ENCODE results near the gene BCL7A.
"Not testable (repeated sequence)": the region's sequence is repeated elsewhere in the genome, so short reads cannot be mapped to it uniquely, and the experiment has no call there.

BCL7A gene

GRCh38 chr12:122097927-122098756, 76.5 kb downstream of the BCL7A start:
- DNase-seq (ENCODE audit: low read depth) = peak; percentile 62
- H3K4me3 ChIP-seq (ENCODE audit: low read length) = no peak overlapping the region
- no peak for TF ChIP-seq CTCF (conservative IDR thresholded peaks at IDR 0.05; ENCODE audit: low read length)

- no peak for TF ChIP-seq CTCF (conservative IDR thresholded peaks at IDR 0.05; ENCODE audit: low read length)
- DNase-seq (ENCODE audit: low read depth) = no peak
- no peak overlapping the region for H3K4me3 ChIP-seq (ENCODE audit: low read length)
Measured at GRCh38 chr12:122099280-122099749, 77.6 kb downstream of the BCL7A start.

GRCh38 chr12:122099856-122100255, 78.2 kb downstream of the BCL7A start:
- no peak for DNase-seq (ENCODE audit: low read depth)
- no peak overlapping the region for H3K4me3 ChIP-seq (ENCODE audit: low read length)
- no peak for TF ChIP-seq CTCF (conservative IDR thresholded peaks at IDR 0.05; ENCODE audit: low read length)

- H3K4me3 ChIP-seq (ENCODE audit: low read length) = no peak overlapping the region
- no peak for TF ChIP-seq CTCF (conservative IDR thresholded peaks at IDR 0.05; ENCODE audit: low read length)
- no peak for DNase-seq (ENCODE audit: low read depth)
Measured at GRCh38 chr12:122100568-122100967, 78.9 kb downstream of the BCL7A start.

- H3K4me3 ChIP-seq (ENCODE audit: low read length) = no peak overlapping the region
- TF ChIP-seq CTCF (conservative IDR thresholded peaks at IDR 0.05; ENCODE audit: low read length) = no peak
- no peak for DNase-seq (ENCODE audit: low read depth)
Measured at GRCh38 chr12:122102331-122102730, 80.6 kb downstream of the BCL7A start.

- no peak for DNase-seq (ENCODE audit: low read depth)
- H3K4me3 ChIP-seq (ENCODE audit: low read length) = no peak overlapping the region
- TF ChIP-seq CTCF (conservative IDR thresholded peaks at IDR 0.05; ENCODE audit: low read length) = no peak
Measured at GRCh38 chr12:122104844-122105243, 83.2 kb downstream of the BCL7A start.

- H3K4me3 ChIP-seq (ENCODE audit: low read length); DNase-seq (ENCODE audit: low read depth): not testable (repeated sequence)
Measured at GRCh38 chr12:122105496-122105895, 83.8 kb downstream of the BCL7A start.

Measured in AG10803 (cell line).